Endothelial cell (in vitro differentiated cells): ENCODE measurements around the gene NRP2. TPM values are rescaled to one million over a fixed set of nuclear protein-coding genes. Genes with fewer than 3 reads are reported as not detected.

ENCODE experiments used
- DNase-seq: peaks from one replicate; pipeline ENCODE4 v3.0.0; 2021; ENCODE audit warnings: low spot score
- H3K27ac Mint-ChIP-seq: one replicate; pipeline ENCODE4 v1.8.0; 2021; ENCODE audit warnings: mixed read lengths, inconsistent platforms; ENCODE audit not compliant: unreplicated experiment
- H3K27me3 Mint-ChIP-seq: one replicate; pipeline ENCODE4 v1.8.0; 2021; ENCODE audit warnings: mild to moderate bottlenecking, moderate library complexity, mixed read lengths, inconsistent platforms; ENCODE audit not compliant: unreplicated experiment
- H3K36me3 Mint-ChIP-seq: one replicate; pipeline ENCODE4 v1.8.0; 2021; ENCODE audit warnings: mild to moderate bottlenecking, low read depth, mixed read lengths, inconsistent platforms; ENCODE audit not compliant: unreplicated experiment
- H3K4me1 Mint-ChIP-seq: one replicate; pipeline ENCODE4 v1.8.0; 2021; ENCODE audit warnings: mild to moderate bottlenecking, mixed read lengths, inconsistent platforms; ENCODE audit not compliant: unreplicated experiment
- H3K4me3 Mint-ChIP-seq: one replicate; pipeline ENCODE4 v1.8.0; 2021; ENCODE audit warnings: mild to moderate bottlenecking, mixed read lengths, inconsistent platforms; ENCODE audit not compliant: unreplicated experiment
- H3K9me3 Mint-ChIP-seq: one replicate; pipeline ENCODE4 v1.8.0; 2021; ENCODE audit warnings: mixed read lengths, inconsistent platforms; ENCODE audit not compliant: unreplicated experiment
- CTCF ChIP-seq: fragments of 200-600 bp; sonication (generic); IDR thresholded peaks from one replicate; pipeline ENCODE4 v1.5.0; 2021; ENCODE audit warnings: antibody characterized with exemption; ENCODE audit not compliant: unreplicated experiment
- total RNA-seq: library from RNA; stranded (reverse); fragmentation: NEBNext Ultra II Directional; extraction: Animal tissue kit (Norgen Biotek cat#: 25700); gene quantifications from one replicate; pipeline ENCODE4 v1.2.1, GENCODE V29; 2021; ENCODE audit not compliant: unreplicated experiment

Gene NRP2
- total RNA-seq, 1 donor from 2014 or later, result 258 TPM

GRCh38 chr2:205655779-205656456 lies 26.4 kb upstream of the NRP2 start:
- Mint-ChIP-seq H3K27ac (no peak overlapping the region), H3K36me3 (no peaks in the 10 kb centered on the region), H3K4me1 (peaks cover 3% of the 10 kb centered on the region), H3K4me3 (no peak overlapping the region), H3K27me3 (peaks cover 4% of the 10 kb centered on the region), H3K9me3 (no peaks in the 10 kb centered on the region)
- no peak for DNase-seq
- no peak for TF ChIP-seq CTCF

- Mint-ChIP-seq H3K4me3 (no peak overlapping the region), H3K4me1 (peaks cover 3% of the 10 kb centered on the region), H3K27me3 (peaks cover 4% of the 10 kb centered on the region), H3K36me3 (no peaks in the 10 kb centered on the region), H3K9me3 (no peaks in the 10 kb centered on the region), H3K27ac (no peak overlapping the region)
- no peak for DNase-seq
- no peak for TF ChIP-seq CTCF
Observed at GRCh38 chr2:205656461-205656860, 25.8 kb upstream of the NRP2 start.

GRCh38 chr2:205656941-205657340 lies 25.4 kb upstream of the NRP2 start:
- no peak for TF ChIP-seq CTCF
- Mint-ChIP-seq H3K27ac (no peak overlapping the region), H3K9me3 (no peaks in the 10 kb centered on the region), H3K27me3 (peaks cover 4% of the 10 kb centered on the region), H3K36me3 (no peaks in the 10 kb centered on the region), H3K4me1 (no peaks in the 10 kb centered on the region), H3K4me3 (no peak overlapping the region)
- no peak for DNase-seq

- Mint-ChIP-seq H3K27me3 (peaks cover 4% of the 10 kb centered on the region), H3K9me3 (no peaks in the 10 kb centered on the region), H3K4me1 (no peaks in the 10 kb centered on the region), H3K36me3 (no peaks in the 10 kb centered on the region), H3K27ac (no peak overlapping the region), H3K4me3 (no peak overlapping the region)
- TF ChIP-seq CTCF, result no peak
- no peak for DNase-seq
Observed at GRCh38 chr2:205657579-205657978, 24.7 kb upstream of the NRP2 start.

- Mint-ChIP-seq H3K27ac (no peak overlapping the region), H3K27me3 (peaks cover 4% of the 10 kb centered on the region), H3K4me3 (no peak overlapping the region), H3K9me3 (no peaks in the 10 kb centered on the region), H3K4me1 (no peaks in the 10 kb centered on the region), H3K36me3 (no peaks in the 10 kb centered on the region)
- TF ChIP-seq CTCF, result no peak
- DNase-seq, result no peak
Observed at GRCh38 chr2:205658068-205658467, 24.2 kb upstream of the NRP2 start.
